Esophagus (tissue), 2 donors: ENCODE measurements around the gene TFF2. TPM values are rescaled to one million over a fixed set of nuclear protein-coding genes. Genes with fewer than 3 reads are reported as not detected.

Experiments
- polyA plus RNA-seq, 2 donors: library from polyadenylated mRNA; stranded (reverse); fragments of 200-250 nt; gene quantifications; one replicate each; pipeline ENCODE4 v1.2.3, GENCODE V29; 2013
- donor health status: healthy with polysubstance abuse.
- donor health status: Bipolar disorder and iron deficiency.

TFF2 gene
- polyA plus RNA-seq, 2 donors = 0.13 to 2.3 TPM

Other genes starting within 250 kb of the TFF2 start
- gene ABCG1, start 131.9 kb downstream of the TFF2 start, polyA plus RNA-seq = 1 to 10 TPM; 2.8 TPM
- gene TFF3, start 35.6 kb downstream of the TFF2 start, polyA plus RNA-seq = 1 to 10 TPM; 2.3 to 8.6 TPM
- 1 to 10 TPM in 1 of 2 donors, under 1 TPM in 1; 0.42 to 9.7 TPM for gene TFF1, start 15.5 kb upstream of the TFF2 start, polyA plus RNA-seq
- under 1 TPM; 0.06 to 0.08 TPM for gene TMPRSS3, start 45.1 kb upstream of the TFF2 start, polyA plus RNA-seq
- under 1 TPM; 0.46 to 0.59 TPM for gene UBASH3A, start 52.9 kb upstream of the TFF2 start, polyA plus RNA-seq
- gene RSPH1, start 145.2 kb upstream of the TFF2 start, polyA plus RNA-seq = under 1 TPM; 0.20 to 0.53 TPM
- gene SLC37A1, start 162.9 kb upstream of the TFF2 start, polyA plus RNA-seq = 10 to 100 TPM; 12.4 to 14.1 TPM